ENCODE results near the gene SPIRE1. TPM values are rescaled to one million over a fixed set of nuclear protein-coding genes. Genes with fewer than 3 reads are reported as not detected.
"Not testable (repeated sequence)": the region's sequence is repeated elsewhere in the genome, so short reads cannot be mapped to it uniquely, and the experiment has no call there.

SPIRE1 gene
- polyA plus RNA-seq, 1 experiment = 11.6 TPM

GRCh38 chr18:12630136-12630535 is 27.8 kb downstream of the SPIRE1 start:
- CTCF ChIA-PET = interaction anchor here (0.7 kb wide), 1 partner anchor 20 kb away, joined by 3 read pairs; no protein-coding TSS in a partner anchor

DNA sequence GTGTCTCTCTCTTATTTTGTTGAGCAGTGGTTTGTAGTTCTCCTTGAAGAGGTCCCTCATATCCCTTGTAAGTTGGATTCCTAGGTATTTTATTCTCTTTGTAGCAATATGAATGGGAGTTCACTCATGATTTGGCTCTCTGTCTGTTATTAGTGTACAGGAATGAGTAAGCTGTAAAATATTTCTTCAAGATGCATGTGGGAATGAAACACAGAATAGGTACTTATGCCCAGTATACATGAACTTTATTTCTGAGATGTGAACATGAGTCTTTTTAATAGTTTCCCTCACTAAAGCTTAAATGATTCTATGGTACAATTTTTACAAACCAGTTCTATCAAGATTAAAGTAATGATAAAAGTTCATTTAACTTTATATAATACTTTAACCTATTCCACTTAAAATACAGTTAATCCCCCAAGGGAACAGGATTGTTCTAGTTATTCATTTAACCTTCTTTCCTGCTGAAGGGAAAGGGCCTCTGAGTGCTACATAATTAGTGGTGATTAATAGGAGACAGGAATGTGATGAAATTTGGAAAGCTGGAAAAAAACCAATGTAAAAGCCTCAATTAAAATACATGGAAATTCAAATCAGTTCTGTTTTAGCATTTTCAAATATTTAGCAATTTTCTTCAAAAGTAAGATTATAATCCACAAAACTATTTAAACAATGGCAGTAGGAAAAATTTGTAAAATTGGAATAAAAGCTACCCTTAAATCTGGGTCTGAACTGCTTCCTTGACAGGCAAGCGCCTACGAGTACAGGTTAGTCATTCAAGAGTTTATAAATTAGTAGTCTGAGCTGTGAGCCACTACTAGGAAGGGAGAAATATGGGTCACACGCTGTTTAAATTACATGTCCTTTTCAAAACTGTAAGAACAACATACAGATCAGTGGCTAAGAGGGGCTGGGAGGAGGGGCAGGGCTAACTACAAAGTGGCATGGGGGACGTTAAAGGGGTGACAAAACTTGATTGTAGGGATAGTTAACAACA is 28.9 kb downstream of the SPIRE1 start:
- CTCF ChIA-PET = interaction anchor here (1.2 kb wide), 1 partner anchor 11 kb away, joined by 3 read pairs; no protein-coding TSS in a partner anchor

More at GRCh38 chr18:12630136-12630535, 27.8 kb downstream of the SPIRE1 start:
- Histone ChIP-seq H3K36me3 (ENCODE audit: control insufficient read depth, insufficient read depth, low read length) (no peaks in the 10 kb centered on the region), H3K4me3 (ENCODE audit: low read depth, low read length) (no peak overlapping the region), H3K27me3 (ENCODE audit: control insufficient read depth, insufficient read depth, low read length) (no peaks in the 10 kb centered on the region)
- TF ChIP-seq, protein P1, sequence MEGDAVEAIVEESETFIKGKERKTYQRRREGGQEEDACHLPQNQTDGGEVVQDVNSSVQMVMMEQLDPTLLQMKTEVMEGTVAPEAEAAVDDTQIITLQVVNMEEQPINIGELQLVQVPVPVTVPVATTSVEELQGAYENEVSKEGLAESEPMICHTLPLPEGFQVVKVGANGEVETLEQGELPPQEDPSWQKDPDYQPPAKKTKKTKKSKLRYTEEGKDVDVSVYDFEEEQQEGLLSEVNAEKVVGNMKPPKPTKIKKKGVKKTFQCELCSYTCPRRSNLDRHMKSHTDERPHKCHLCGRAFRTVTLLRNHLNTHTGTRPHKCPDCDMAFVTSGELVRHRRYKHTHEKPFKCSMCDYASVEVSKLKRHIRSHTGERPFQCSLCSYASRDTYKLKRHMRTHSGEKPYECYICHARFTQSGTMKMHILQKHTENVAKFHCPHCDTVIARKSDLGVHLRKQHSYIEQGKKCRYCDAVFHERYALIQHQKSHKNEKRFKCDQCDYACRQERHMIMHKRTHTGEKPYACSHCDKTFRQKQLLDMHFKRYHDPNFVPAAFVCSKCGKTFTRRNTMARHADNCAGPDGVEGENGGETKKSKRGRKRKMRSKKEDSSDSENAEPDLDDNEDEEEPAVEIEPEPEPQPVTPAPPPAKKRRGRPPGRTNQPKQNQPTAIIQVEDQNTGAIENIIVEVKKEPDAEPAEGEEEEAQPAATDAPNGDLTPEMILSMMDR (IDR thresholded peaks at IDR 0.05; ENCODE audit: insufficient read depth, low read depth, low read length) = no peak
- no peak for DNase-seq (ENCODE audit: low read depth)
- POLR2A ChIA-PET = no interaction called here

DNA sequence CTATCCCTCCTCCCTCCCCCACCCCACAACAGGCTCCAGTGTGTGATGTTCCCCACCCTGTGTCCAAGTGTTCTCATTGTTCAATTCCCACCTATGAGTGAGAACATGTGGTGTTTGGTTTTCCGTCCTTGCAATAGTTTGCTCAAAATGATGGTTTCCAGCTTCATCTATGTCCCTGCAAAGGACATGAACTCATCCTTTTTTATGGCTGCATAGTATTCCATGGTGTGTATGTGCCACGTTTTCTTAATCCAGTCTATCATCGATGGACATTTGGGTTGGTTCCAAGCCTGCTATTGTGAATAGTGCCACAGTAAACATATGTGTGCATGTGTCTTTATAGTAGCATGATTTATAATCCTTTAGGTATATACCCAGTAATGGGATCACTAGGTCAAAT is 30.7 kb downstream of the SPIRE1 start:
- H3K4me3 ChIP-seq (ENCODE audit: low read depth, low read length); H3K27me3 ChIP-seq (ENCODE audit: control insufficient read depth, insufficient read depth, low read length); DNase-seq (ENCODE audit: low read depth); H3K36me3 ChIP-seq (ENCODE audit: control insufficient read depth, insufficient read depth, low read length); CTCF ChIA-PET; POLR2A ChIA-PET: not testable (repeated sequence)

More for the DNA sequence above, 28.9 kb downstream of the SPIRE1 start:
- POLR2A ChIA-PET = no interaction called here
- Histone ChIP-seq H3K36me3 (ENCODE audit: control insufficient read depth, insufficient read depth, low read length) (no peaks in the 10 kb centered on the region), H3K27me3 (ENCODE audit: control insufficient read depth, insufficient read depth, low read length) (no peaks in the 10 kb centered on the region), H3K4me3 (ENCODE audit: low read depth, low read length) (no peak overlapping the region)
- TF ChIP-seq, protein P1 (IDR thresholded peaks at IDR 0.05; ENCODE audit: insufficient read depth, low read depth, low read length) = no peak
- DNase-seq (ENCODE audit: low read depth) = no peak

DNA sequence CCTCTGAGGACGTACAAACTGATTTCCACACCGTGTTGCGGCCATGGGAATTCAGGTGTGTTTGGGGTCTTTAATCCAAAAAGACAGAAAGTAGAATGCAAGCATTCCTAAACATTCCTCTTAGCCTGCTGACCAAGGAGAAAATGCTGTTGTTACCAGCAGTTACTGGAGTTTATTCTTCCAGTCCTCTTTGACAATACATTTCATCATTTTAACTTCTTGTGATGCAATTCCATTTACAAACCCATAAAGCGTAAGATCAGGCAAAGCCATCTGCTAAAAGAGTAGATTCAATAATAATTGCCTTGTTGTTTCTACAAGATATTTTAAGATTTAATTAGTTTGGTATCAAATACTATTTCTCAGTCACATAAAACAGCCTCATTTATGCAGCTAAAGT is 32.7 kb downstream of the SPIRE1 start:
- Histone ChIP-seq H3K27me3 (ENCODE audit: control insufficient read depth, insufficient read depth, low read length) (no peaks in the 10 kb centered on the region), H3K4me3 (ENCODE audit: low read depth, low read length) (no peak overlapping the region), H3K36me3 (ENCODE audit: control insufficient read depth, insufficient read depth, low read length) (no peaks in the 10 kb centered on the region)
- no peak for DNase-seq (ENCODE audit: low read depth)
- TF ChIP-seq, protein P1 (IDR thresholded peaks at IDR 0.05; ENCODE audit: insufficient read depth, low read depth, low read length) = no peak
- CTCF ChIA-PET = no interaction called here
- POLR2A ChIA-PET = no interaction called here

DNA sequence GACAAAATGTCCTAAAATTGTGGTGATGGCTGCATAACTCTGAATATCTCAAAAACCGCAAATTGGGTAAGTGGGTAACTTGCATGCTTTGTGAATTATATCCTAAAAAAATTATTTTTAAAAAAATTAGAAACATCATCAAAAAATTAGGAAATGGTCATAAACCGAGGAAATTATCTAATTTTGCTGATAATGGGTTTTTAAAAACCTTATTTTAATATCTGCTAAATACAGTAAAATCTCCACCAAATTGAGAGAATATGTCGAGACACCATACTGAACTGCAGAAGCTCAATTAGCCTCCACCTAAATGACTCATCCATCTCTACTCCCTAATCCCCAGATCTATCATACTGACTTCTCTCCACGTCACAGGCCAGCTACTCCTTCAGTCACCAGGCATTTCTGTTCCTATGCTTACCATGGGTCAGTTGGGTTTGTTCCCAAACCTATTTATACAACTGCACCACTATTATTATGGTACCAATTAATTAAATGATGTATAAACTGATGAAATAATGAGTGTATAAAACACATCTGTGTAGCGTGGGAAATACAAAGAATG is 36.1 kb downstream of the SPIRE1 start:
- no peak overlapping the region for H3K4me3 ChIP-seq (ENCODE audit: low read depth, low read length)
- DNase-seq (ENCODE audit: low read depth) = no peak
- H3K36me3 ChIP-seq (ENCODE audit: control insufficient read depth, insufficient read depth, low read length) = no peaks in the 10 kb centered on the region
- TF ChIP-seq, protein P1 (IDR thresholded peaks at IDR 0.05; ENCODE audit: insufficient read depth, low read depth, low read length) = no peak
- ChIA-PET POLR2A (no interaction called here), CTCF (no interaction called here)
- no peaks in the 10 kb centered on the region for H3K27me3 ChIP-seq (ENCODE audit: control insufficient read depth, insufficient read depth, low read length)

All from BJ (cell line).